Measurements from ENCODE around the gene MYO1E. TPM values are rescaled to one million over a fixed set of nuclear protein-coding genes. Genes with fewer than 3 reads are reported as not detected.

The MYO1E gene
- total RNA-seq, 2 donors from 2014 or later: 66.3 to 92.0 TPM

GRCh38 chr15:59152694-59153450 lies 219.8 kb downstream of the MYO1E start:
- DNase-seq (ENCODE audit: low spot score): no peak
- intact Hi-C loops (cut with DNase I): no loop called here
- no peaks in the 10 kb centered on the region for H3K9me3 ChIP-seq
- WGBS: 63% methylated on average over 6 of the region's 6 CpGs
- H3K36me3 ChIP-seq: no peaks in the 10 kb centered on the region
- no peak overlapping the region for H3K4me3 ChIP-seq
- no peak for TF ChIP-seq POLR2A (IDR thresholded peaks at IDR 0.05)
- TF ChIP-seq POLR2AphosphoS5 (IDR thresholded peaks at IDR 0.05): peak; percentile 55
- TF ChIP-seq, protein P1, sequence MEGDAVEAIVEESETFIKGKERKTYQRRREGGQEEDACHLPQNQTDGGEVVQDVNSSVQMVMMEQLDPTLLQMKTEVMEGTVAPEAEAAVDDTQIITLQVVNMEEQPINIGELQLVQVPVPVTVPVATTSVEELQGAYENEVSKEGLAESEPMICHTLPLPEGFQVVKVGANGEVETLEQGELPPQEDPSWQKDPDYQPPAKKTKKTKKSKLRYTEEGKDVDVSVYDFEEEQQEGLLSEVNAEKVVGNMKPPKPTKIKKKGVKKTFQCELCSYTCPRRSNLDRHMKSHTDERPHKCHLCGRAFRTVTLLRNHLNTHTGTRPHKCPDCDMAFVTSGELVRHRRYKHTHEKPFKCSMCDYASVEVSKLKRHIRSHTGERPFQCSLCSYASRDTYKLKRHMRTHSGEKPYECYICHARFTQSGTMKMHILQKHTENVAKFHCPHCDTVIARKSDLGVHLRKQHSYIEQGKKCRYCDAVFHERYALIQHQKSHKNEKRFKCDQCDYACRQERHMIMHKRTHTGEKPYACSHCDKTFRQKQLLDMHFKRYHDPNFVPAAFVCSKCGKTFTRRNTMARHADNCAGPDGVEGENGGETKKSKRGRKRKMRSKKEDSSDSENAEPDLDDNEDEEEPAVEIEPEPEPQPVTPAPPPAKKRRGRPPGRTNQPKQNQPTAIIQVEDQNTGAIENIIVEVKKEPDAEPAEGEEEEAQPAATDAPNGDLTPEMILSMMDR (IDR thresholded peaks at IDR 0.05): no peak
- H3K4me1 ChIP-seq (replicated peaks): peaks cover 14% of the 10 kb centered on the region
- H3K27me3 ChIP-seq (replicated peaks; ENCODE audit: insufficient read depth): no peaks in the 10 kb centered on the region
- H3K27ac ChIP-seq: peak overlapping the region; percentile 45 to 55

DNA sequence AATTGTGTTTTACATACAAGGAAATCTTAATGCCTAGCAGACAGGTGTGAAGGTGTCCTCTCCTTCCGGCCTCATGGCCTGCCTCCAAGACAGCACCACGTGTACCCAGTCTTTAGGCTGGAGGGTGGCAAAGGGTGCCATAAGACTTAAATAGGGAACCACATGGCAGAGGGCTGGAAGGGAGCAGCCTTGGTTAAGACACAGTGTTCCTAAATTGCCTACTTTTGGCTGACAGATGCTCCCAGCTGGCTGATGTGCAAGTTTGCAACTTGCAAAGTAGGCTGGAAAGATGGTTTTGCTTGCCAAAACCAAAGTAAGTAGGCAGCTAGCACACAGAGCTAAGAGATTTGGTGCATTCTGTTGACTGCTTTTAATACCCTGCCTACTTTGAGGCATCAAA lies 222.5 kb downstream of the MYO1E start:
- no peak overlapping the region for H3K4me3 ChIP-seq
- DNase-seq (ENCODE audit: low spot score): no peak
- no peaks in the 10 kb centered on the region for H3K27me3 ChIP-seq (replicated peaks; ENCODE audit: insufficient read depth)
- H3K4me1 ChIP-seq (replicated peaks): peaks cover 4% of the 10 kb centered on the region
- H3K9me3 ChIP-seq: no peaks in the 10 kb centered on the region
- TF ChIP-seq POLR2AphosphoS5 (IDR thresholded peaks at IDR 0.05) (peak; percentile 25), POLR2A (IDR thresholded peaks at IDR 0.05) (no peak)
- TF ChIP-seq, protein P1 (IDR thresholded peaks at IDR 0.05): no peak
- intact Hi-C loops (cut with DNase I): no loop called here
- no peaks in the 10 kb centered on the region for H3K36me3 ChIP-seq
- peak overlapping the region; percentile 21 to 36 for H3K27ac ChIP-seq
- WGBS: 26% methylated on average over 2 of the region's 2 CpGs

GRCh38 chr15:59148153-59148833 lies 224.4 kb downstream of the MYO1E start:
- peak; percentile 46 for TF ChIP-seq POLR2AphosphoS5 (IDR thresholded peaks at IDR 0.05)
- TF ChIP-seq, protein P1 (IDR thresholded peaks at IDR 0.05): no peak
- H3K36me3 ChIP-seq: no peaks in the 10 kb centered on the region
- WGBS: 19% methylated on average over 2 of the region's 2 CpGs
- H3K4me3 ChIP-seq: no peak overlapping the region
- no peaks in the 10 kb centered on the region for H3K27me3 ChIP-seq (replicated peaks; ENCODE audit: insufficient read depth)
- H3K27ac ChIP-seq: peak overlapping the region in 1 of 2 donors; percentile 10
- intact Hi-C loops (cut with DNase I): no loop called here
- no peaks in the 10 kb centered on the region for H3K9me3 ChIP-seq
- no peak for DNase-seq (ENCODE audit: low spot score)
- H3K4me1 ChIP-seq (replicated peaks): peaks cover 4% of the 10 kb centered on the region

DNA sequence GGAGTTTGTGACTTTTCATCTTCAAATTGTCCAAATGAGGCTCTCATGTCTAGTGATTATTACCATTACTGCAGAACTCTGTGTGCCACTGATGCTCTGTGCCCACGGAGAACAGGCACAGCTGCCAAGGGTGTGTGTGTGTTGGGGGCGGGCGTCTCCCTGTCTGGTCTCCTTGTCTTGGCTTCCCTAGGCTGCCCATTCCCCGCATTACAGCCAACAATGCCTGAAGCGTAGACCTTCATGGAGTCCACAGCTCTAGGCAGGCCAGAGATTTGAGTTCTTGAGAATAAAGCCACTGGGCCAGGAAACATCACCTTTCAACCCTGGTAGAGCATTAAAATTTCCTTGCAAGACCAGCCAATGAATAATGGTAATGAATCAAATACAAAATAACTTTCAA lies 225.0 kb downstream of the MYO1E start:
- intact Hi-C loops (cut with DNase I): no loop called here
- WGBS: 59% methylated on average over 5 of the region's 5 CpGs
- H3K9me3 ChIP-seq: no peaks in the 10 kb centered on the region
- H3K27me3 ChIP-seq (replicated peaks; ENCODE audit: insufficient read depth): no peaks in the 10 kb centered on the region
- TF ChIP-seq POLR2AphosphoS5 (IDR thresholded peaks at IDR 0.05) (no peak), POLR2A (IDR thresholded peaks at IDR 0.05) (no peak)
- TF ChIP-seq, protein P1 (IDR thresholded peaks at IDR 0.05): no peak
- H3K4me1 ChIP-seq (replicated peaks): peaks cover 4% of the 10 kb centered on the region
- no peaks in the 10 kb centered on the region for H3K36me3 ChIP-seq
- no peak overlapping the region for H3K27ac ChIP-seq
- H3K4me3 ChIP-seq: no peak overlapping the region
- no peak for DNase-seq (ENCODE audit: low spot score)

All from prostate gland (tissue), 2 donors.